ENCODE results near the gene CD200R1L.

The CD200R1L gene

GRCh38 chr3:112770032-112770626 is 76.5 kb downstream of the CD200R1L start:
- TF ChIP-seq CTCF (IDR thresholded peaks at IDR 0.05): no peak

GRCh38 chr3:112769286-112769978 is 77.2 kb downstream of the CD200R1L start:
- TF ChIP-seq CTCF (IDR thresholded peaks at IDR 0.05): no peak

GRCh38 chr3:112767777-112768176 is 78.9 kb downstream of the CD200R1L start:
- TF ChIP-seq CTCF (IDR thresholded peaks at IDR 0.05): no peak

GRCh38 chr3:112767177-112767576 is 79.5 kb downstream of the CD200R1L start:
- no peak for TF ChIP-seq CTCF (IDR thresholded peaks at IDR 0.05)

All from LNCAP (cell line).